GM12878 (cell line): ENCODE data around the gene MUL1. TPM values are rescaled to one million over a fixed set of nuclear protein-coding genes. Genes with fewer than 3 reads are reported as not detected.

ENCODE experiments used
- ATAC-seq: fragments of 200-7000 bp; cut with Tn5 transposase; 3 replicates; pipeline ENCODE4 v1.9.1; 2020; ENCODE audit warnings: mild to moderate bottlenecking, moderate library complexity
- BruUV-seq: library from RNA; stranded (reverse); fragments of 400-500 nt; replicated peaks from 2 replicates; lab custom pipeline; 2021; lab: Mats Ljungman, UMichigan
- CTCF ChIA-PET: fragments of 300-600 bp; sonication (Branson Sonifier 250); formaldehyde crosslinking; extraction: SDS; loops from one replicate; lab custom pipeline; 2021; ENCODE audit warnings: inconsistent platforms; lab: Yijun Ruan, JAX
- POLR2A ChIA-PET: fragments of 350-600 bp; formaldehyde crosslinking; extraction: SDS; loops from one replicate; lab custom pipeline; 2021; ENCODE audit warnings: inconsistent platforms; lab: Charles Lee
- RAD21 ChIA-PET: fragments of 300-600 bp; sonication (Branson Sonifier 250); formaldehyde crosslinking; loops from one replicate; lab custom pipeline; 2023; ENCODE audit warnings: antibody characterized with exemption; ENCODE audit not compliant: unreplicated experiment; lab: Charles Lee
- SMC1A ChIA-PET: fragments of 300-600 bp; sonication (Branson Sonifier 250); formaldehyde crosslinking; loops from one replicate; lab custom pipeline; 2023; ENCODE audit not compliant: unreplicated experiment, uncharacterized antibody; lab: Charles Lee
- DNase-seq: peaks from one replicate; pipeline ENCODE4 v3.0.0-alpha.2; 2011; ENCODE audit warnings: low read depth, low spot score
- FAIRE-seq: peaks from 3 replicates; lab custom pipeline; 2011; peaks lifted over from hg19 to GRCh38; lab: Jason Lieb, UNC
- H2AFZ ChIP-seq: 2 replicates; pipeline ENCODE4 v1.6.0; 2011; ENCODE audit warnings: low read depth, low read length, control low read depth; ENCODE audit not compliant: control insufficient read depth
- H3K27ac ChIP-seq: 2 replicates; pipeline ENCODE4 v1.5.1; 2011; ENCODE audit warnings: control low read depth; ENCODE audit not compliant: control insufficient read depth, insufficient read depth
- H3K27me3 ChIP-seq, 2 experiments: replicated peaks in 1 of 2; 2 replicates each; pipeline versions ENCODE4 v1.6.0 to v1.6.1; 2011; ENCODE audit warnings: low read length in 1 of 2; ENCODE audit not compliant: control insufficient read depth in 2 of 2, insufficient read depth in 2 of 2
- H3K36me3 ChIP-seq, 2 experiments: 2 replicates each; pipeline ENCODE4 v1.5.1; 2011; ENCODE audit warnings: low read length in 1 of 2; ENCODE audit not compliant: control insufficient read depth in 2 of 2, insufficient read depth in 2 of 2
- H3K4me1 ChIP-seq: 2 replicates; pipeline ENCODE4 v1.6.1; 2011; ENCODE audit warnings: mild to moderate bottlenecking, low read length, moderate library complexity, mixed read lengths; ENCODE audit not compliant: control insufficient read depth, insufficient read depth
- H3K4me2 ChIP-seq: 2 replicates; pipeline ENCODE4 v1.6.0; 2011; ENCODE audit warnings: control low read depth; ENCODE audit not compliant: control insufficient read depth, insufficient read depth
- H3K4me3 ChIP-seq: fragments of 200-600 bp; sonication (generic); 2 replicates; pipeline ENCODE4 v1.5.1; 2016
- H3K79me2 ChIP-seq: 2 replicates; pipeline ENCODE4 v1.6.0; 2011; ENCODE audit warnings: low read length; ENCODE audit not compliant: control insufficient read depth, insufficient read depth
- H3K9ac ChIP-seq: 2 replicates; pipeline ENCODE4 v1.8.0; 2011; ENCODE audit warnings: low read length, control low read depth, mixed read lengths; ENCODE audit not compliant: control insufficient read depth, insufficient read depth
- H3K9me3 ChIP-seq: replicated peaks from 3 replicates; pipeline ENCODE4 v1.5.1; 2011; ENCODE audit warnings: mild to moderate bottlenecking, low read length; ENCODE audit not compliant: control insufficient read depth, insufficient read depth
- H4K20me1 ChIP-seq: 2 replicates; pipeline ENCODE4 v1.6.0; 2011; ENCODE audit not compliant: control insufficient read depth, insufficient read depth
- MEF2A ChIP-seq: IDR thresholded peaks from 2 replicates; pipeline ENCODE4 v1.6.1; 2011; ENCODE audit warnings: low read depth, mild to moderate bottlenecking, low read length, moderate library complexity; ENCODE audit not compliant: insufficient read depth
- MLLT1 ChIP-seq: fragments of 450-650 bp; IDR thresholded peaks from 2 replicates; pipeline ENCODE4 v1.6.1; 2016; ENCODE audit warnings: mild to moderate bottlenecking
- PRDM15 ChIP-seq: fragments of 450-650 bp; formaldehyde crosslinking; IDR thresholded peaks from 2 replicates; pipeline ENCODE4 v1.4.0; 2020; ENCODE audit warnings: mild to moderate bottlenecking, moderate library complexity
- RAD21 ChIP-seq: IDR thresholded peaks from 2 replicates; pipeline ENCODE4 v1.6.1; 2011; ENCODE audit warnings: mild to moderate bottlenecking, low read depth, low read length, moderate library complexity; ENCODE audit not compliant: insufficient read depth
- RAD51 ChIP-seq: fragments of 450-650 bp; IDR thresholded peaks from 2 replicates; pipeline ENCODE4 v1.6.1; 2016; ENCODE audit warnings: moderate library complexity, mild to moderate bottlenecking, inconsistent platforms
- SREBF2 ChIP-seq: IDR thresholded peaks from 2 replicates; pipeline ENCODE4 v1.6.1; 2012; ENCODE audit warnings: mild to moderate bottlenecking, low read length
- ZNF384 ChIP-seq: IDR thresholded peaks from 2 replicates; pipeline ENCODE4 v1.6.1; 2012; ENCODE audit warnings: low read depth, mild to moderate bottlenecking, low read length, improper control_type of control experiment, borderline replicate concordance
- ZNF687 ChIP-seq: fragments of 450-650 bp; IDR thresholded peaks from 2 replicates; pipeline ENCODE4 v1.6.1; 2017; ENCODE audit warnings: mild to moderate bottlenecking, moderate library complexity
- WGBS: methylation state at CpG from one replicate; pipeline ENCODE4 v1.1.6; 2016; ENCODE audit warnings: low lambda C conversion rate; ENCODE audit not compliant: insufficient replicate concordance, insufficient coverage; ENCODE audit errors: missing lambda C conversion rate; 5-methylcytosine and 5-hydroxymethylcytosine counted together
- in situ Hi-C: fragments of 300-500 bp; cut with MboI; formaldehyde crosslinking; loops from 9 replicates; pipeline ENCODE4 v1.14.3; 2018; ENCODE audit warnings: mixed read lengths
- intact Hi-C: fragments of 100-400 bp; cut with micrococcal nuclease; formaldehyde crosslinking; loops from one replicate; pipeline ENCODE4 v1.14.2; 2022; ENCODE audit not compliant: unreplicated experiment
- polyA plus RNA-seq, 11 experiments: library from polyadenylated mRNA; depleted of rRNA in 4 of 11; unstranded in 6 of 11; stranded (reverse) in 5 of 11; fragments of >200 nt; fragmentation: Nextera tagmentation in 4 of 11; fragmentation: Illumina TruSeq in 1 of 11; extraction: Ambion mirVana in 4 of 11; extraction: Trizol in 1 of 11; gene quantifications; 1 replicate in 1 of 11; 2 replicates in 10 of 11; pipeline versions ENCODE4 v1.2.1 to v1.2.3, GENCODE V29; 2011 to 2016; ENCODE audit warnings: inconsistent platforms in 2 of 11, missing spikeins in 2 of 11, low read depth in 1 of 11
- total RNA-seq, 4 experiments: library from RNA; depleted of rRNA in 3 of 4; stranded (reverse); fragments of >200 nt in 3 of 4; fragmentation: Illumina TruSeq in 1 of 4; extraction: Trizol in 1 of 4; gene quantifications; 2 replicates each; pipeline versions ENCODE4 v1.2.1 to v1.2.3, GENCODE V29; 2013 to 2021

The MUL1 gene
- total and polyA plus RNA-seq, 10 of the 15 experiments (the other 5 are each of a cell fraction or from before 2014, with no cell fraction given): 4.9 to 27.0 (median 15.5) TPM

GRCh38 chr1:20463502-20463901, 44.4 kb downstream of the MUL1 start:
- H3K27ac ChIP-seq: no peak overlapping the region
- H3K9ac ChIP-seq: no peak overlapping the region
- no peak for DNase-seq
- no peak overlapping the region for H3K4me3 ChIP-seq
- no peak overlapping the region for H2AFZ ChIP-seq
- intact Hi-C loops (no loop called here), in situ Hi-C loops (no loop called here)
- no peaks in the 10 kb centered on the region; a peak in 1 of 4 replicates for H3K27me3 ChIP-seq
- no peaks in the 10 kb centered on the region for H4K20me1 ChIP-seq
- CTCF ChIA-PET: interaction anchor here (2.0 kb wide), 1 partner anchor 31 kb away, joined by 7 read pairs; no protein-coding TSS in a partner anchor
- H3K4me1 ChIP-seq: no peaks in the 10 kb centered on the region
- no peak for FAIRE-seq
- no peaks in the 10 kb centered on the region for H3K36me3 ChIP-seq
- POLR2A ChIA-PET: no interaction called here
- 43% methylated on average over 1 of the region's 1 CpG for WGBS
- SMC1A ChIA-PET: no interaction called here
- TF ChIP-seq SREBF2: no peak
- no peak for TF ChIP-seq ZNF687
- no peak for TF ChIP-seq RAD51
- no peak for TF ChIP-seq MEF2A
- no peak for TF ChIP-seq PRDM15
- TF ChIP-seq RAD21: no peak
- no peak for TF ChIP-seq MLLT1
- no peak for TF ChIP-seq ZNF384
- H3K9me3 ChIP-seq: no peaks in the 10 kb centered on the region; the same call in 2 of the 3 replicates
- no peak overlapping the region for H3K4me2 ChIP-seq
- H3K79me2 ChIP-seq: no peaks in the 10 kb centered on the region
- no peak for ATAC-seq
- RAD21 ChIA-PET: no interaction called here
- BruUV-seq: no TSS peak
